HepG2 (cell line): ENCODE measurements around the gene OSBPL5. TPM values are rescaled to one million over a fixed set of nuclear protein-coding genes. Genes with fewer than 3 reads are reported as not detected.

ENCODE experiments used
- CTCF ChIP-seq: sonication (generic); formaldehyde crosslinking; IDR thresholded peaks from 2 replicates; pipeline ENCODE4 v1.5.0; 2020; ENCODE audit warnings: mild to moderate bottlenecking, missing genetic modification reagents, moderate library complexity
- GLI4 ChIP-seq: sonication (generic); formaldehyde crosslinking; IDR thresholded peaks from 2 replicates; pipeline ENCODE4 v1.5.1; 2020; ENCODE audit warnings: missing genetic modification reagents, mild to moderate bottlenecking, moderate library complexity, borderline replicate concordance
- HDAC1 ChIP-seq: sonication (generic); formaldehyde crosslinking; IDR thresholded peaks from 2 replicates; pipeline ENCODE4 v1.5.1; 2020; ENCODE audit warnings: mild to moderate bottlenecking, missing genetic modification reagents
- KDM2A ChIP-seq: sonication (generic); formaldehyde crosslinking; IDR thresholded peaks from 2 replicates; pipeline ENCODE4 v1.4.0; 2020; ENCODE audit warnings: low read depth, missing genetic modification reagents, borderline replicate concordance
- POLR2G ChIP-seq: fragments of 200-400 bp; formaldehyde crosslinking; IDR thresholded peaks from 2 replicates; pipeline ENCODE4 v1.6.1; 2018; ENCODE audit warnings: mild to moderate bottlenecking, low read depth, low read length, moderate library complexity
- SIN3B ChIP-seq: fragments of 150-350 bp; IDR thresholded peaks from 2 replicates; pipeline ENCODE4 v1.6.1; 2014; ENCODE audit warnings: low read length
- SMC3 ChIP-seq: IDR thresholded peaks from 2 replicates; pipeline ENCODE4 v1.6.1; 2011; ENCODE audit warnings: low read length, improper control_type of control experiment
- ZNF562 ChIP-seq: sonication (generic); formaldehyde crosslinking; IDR thresholded peaks from 2 replicates; pipeline ENCODE4 v1.8.0; 2022; ENCODE audit warnings: missing genetic modification reagents, borderline replicate concordance
- ZNF577 ChIP-seq: sonication (generic); formaldehyde crosslinking; IDR thresholded peaks from 2 replicates; pipeline ENCODE4 v1.4.0; 2020; ENCODE audit warnings: mild to moderate bottlenecking, low read depth, missing genetic modification reagents, borderline replicate concordance
- ZNF615 ChIP-seq: sonication (generic); formaldehyde crosslinking; IDR thresholded peaks from 2 replicates; pipeline ENCODE4 v1.5.0; 2020; ENCODE audit warnings: mild to moderate bottlenecking, missing genetic modification reagents, borderline replicate concordance
- polyA plus RNA-seq, 8 experiments: library from polyadenylated mRNA; depleted of rRNA in 3 of 8; stranded (reverse) in 7 of 8; unstranded in 1 of 8; fragments of >200 nt; fragmentation: Illumina TruSeq in 4 of 8; extraction: Trizol in 4 of 8; gene quantifications; 2 replicates each; pipeline versions ENCODE4 v1.2.1 to v1.2.3, GENCODE V29; 2011 to 2016; ENCODE audit warnings: low read depth in 4 of 8, missing spikeins in 1 of 8, mixed read lengths in 1 of 8; ENCODE audit not compliant: insufficient read depth in 1 of 8
- total RNA-seq, 5 experiments: library from RNA; depleted of rRNA; stranded (reverse); fragments of >200 nt; fragmentation: Illumina TruSeq; extraction: Trizol; gene quantifications; 2 replicates each; pipeline ENCODE4 v1.2.3, GENCODE V29; 2016; ENCODE audit warnings: low read depth in 1 of 5
- TF ChIP-seq, protein P1 (sequence below): IDR thresholded peaks from 2 replicates; pipeline ENCODE4 v1.4.0; 2020; ENCODE audit warnings: mild to moderate bottlenecking, missing genetic modification reagents
- TF ChIP-seq, protein P2 (sequence below): IDR thresholded peaks from 2 replicates; pipeline ENCODE4 v1.6.1; 2018; ENCODE audit warnings: missing genetic modification reagents
- TF ChIP-seq, protein P3 (sequence below): sonication (generic); formaldehyde crosslinking; IDR thresholded peaks from 2 replicates; pipeline ENCODE4 v1.4.0; 2020; ENCODE audit warnings: missing genetic modification reagents

Gene OSBPL5
- total and polyA plus RNA-seq, 2 of the 13 experiments (the other 11 are each of a cell fraction or from before 2014, with no cell fraction given) = not detected

GRCh38 chr11:3109921-3110706, 55.0 kb downstream of the OSBPL5 start (continued):
- TF ChIP-seq, protein P1, sequence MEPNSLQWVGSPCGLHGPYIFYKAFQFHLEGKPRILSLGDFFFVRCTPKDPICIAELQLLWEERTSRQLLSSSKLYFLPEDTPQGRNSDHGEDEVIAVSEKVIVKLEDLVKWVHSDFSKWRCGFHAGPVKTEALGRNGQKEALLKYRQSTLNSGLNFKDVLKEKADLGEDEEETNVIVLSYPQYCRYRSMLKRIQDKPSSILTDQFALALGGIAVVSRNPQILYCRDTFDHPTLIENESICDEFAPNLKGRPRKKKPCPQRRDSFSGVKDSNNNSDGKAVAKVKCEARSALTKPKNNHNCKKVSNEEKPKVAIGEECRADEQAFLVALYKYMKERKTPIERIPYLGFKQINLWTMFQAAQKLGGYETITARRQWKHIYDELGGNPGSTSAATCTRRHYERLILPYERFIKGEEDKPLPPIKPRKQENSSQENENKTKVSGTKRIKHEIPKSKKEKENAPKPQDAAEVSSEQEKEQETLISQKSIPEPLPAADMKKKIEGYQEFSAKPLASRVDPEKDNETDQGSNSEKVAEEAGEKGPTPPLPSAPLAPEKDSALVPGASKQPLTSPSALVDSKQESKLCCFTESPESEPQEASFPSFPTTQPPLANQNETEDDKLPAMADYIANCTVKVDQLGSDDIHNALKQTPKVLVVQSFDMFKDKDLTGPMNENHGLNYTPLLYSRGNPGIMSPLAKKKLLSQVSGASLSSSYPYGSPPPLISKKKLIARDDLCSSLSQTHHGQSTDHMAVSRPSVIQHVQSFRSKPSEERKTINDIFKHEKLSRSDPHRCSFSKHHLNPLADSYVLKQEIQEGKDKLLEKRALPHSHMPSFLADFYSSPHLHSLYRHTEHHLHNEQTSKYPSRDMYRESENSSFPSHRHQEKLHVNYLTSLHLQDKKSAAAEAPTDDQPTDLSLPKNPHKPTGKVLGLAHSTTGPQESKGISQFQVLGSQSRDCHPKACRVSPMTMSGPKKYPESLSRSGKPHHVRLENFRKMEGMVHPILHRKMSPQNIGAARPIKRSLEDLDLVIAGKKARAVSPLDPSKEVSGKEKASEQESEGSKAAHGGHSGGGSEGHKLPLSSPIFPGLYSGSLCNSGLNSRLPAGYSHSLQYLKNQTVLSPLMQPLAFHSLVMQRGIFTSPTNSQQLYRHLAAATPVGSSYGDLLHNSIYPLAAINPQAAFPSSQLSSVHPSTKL (CRISPR knock-in tag) = no peak
- TF ChIP-seq SMC3 = peak; percentile 18; the same call in 1 of the 2 replicates
- no peak for TF ChIP-seq ZNF562
- TF ChIP-seq KDM2A (CRISPR knock-in tag) = peak; percentile 40; the same call in 1 of the 2 replicates
- TF ChIP-seq SIN3B = no peak
- no peak for TF ChIP-seq GLI4
- TF ChIP-seq HDAC1 (CRISPR knock-in tag) = no peak
- TF ChIP-seq POLR2G = no peak
- TF ChIP-seq ZNF615 (CRISPR knock-in tag) = no peak
- TF ChIP-seq, protein P2, sequence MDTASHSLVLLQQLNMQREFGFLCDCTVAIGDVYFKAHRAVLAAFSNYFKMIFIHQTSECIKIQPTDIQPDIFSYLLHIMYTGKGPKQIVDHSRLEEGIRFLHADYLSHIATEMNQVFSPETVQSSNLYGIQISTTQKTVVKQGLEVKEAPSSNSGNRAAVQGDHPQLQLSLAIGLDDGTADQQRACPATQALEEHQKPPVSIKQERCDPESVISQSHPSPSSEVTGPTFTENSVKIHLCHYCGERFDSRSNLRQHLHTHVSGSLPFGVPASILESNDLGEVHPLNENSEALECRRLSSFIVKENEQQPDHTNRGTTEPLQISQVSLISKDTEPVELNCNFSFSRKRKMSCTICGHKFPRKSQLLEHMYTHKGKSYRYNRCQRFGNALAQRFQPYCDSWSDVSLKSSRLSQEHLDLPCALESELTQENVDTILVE (CRISPR knock-in tag) = no peak
- no peak for TF ChIP-seq ZNF577 (CRISPR knock-in tag)
- TF ChIP-seq, protein P3, sequence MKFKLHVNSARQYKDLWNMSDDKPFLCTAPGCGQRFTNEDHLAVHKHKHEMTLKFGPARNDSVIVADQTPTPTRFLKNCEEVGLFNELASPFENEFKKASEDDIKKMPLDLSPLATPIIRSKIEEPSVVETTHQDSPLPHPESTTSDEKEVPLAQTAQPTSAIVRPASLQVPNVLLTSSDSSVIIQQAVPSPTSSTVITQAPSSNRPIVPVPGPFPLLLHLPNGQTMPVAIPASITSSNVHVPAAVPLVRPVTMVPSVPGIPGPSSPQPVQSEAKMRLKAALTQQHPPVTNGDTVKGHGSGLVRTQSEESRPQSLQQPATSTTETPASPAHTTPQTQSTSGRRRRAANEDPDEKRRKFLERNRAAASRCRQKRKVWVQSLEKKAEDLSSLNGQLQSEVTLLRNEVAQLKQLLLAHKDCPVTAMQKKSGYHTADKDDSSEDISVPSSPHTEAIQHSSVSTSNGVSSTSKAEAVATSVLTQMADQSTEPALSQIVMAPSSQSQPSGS = no peak
- peak; percentile 59 for TF ChIP-seq CTCF (CRISPR knock-in tag)
